ENCODE data around the gene LPCAT3.
A peak's percentile ranks its signal among the peaks of the same experiment; 100 is the strongest.

Gene LPCAT3

DNA sequence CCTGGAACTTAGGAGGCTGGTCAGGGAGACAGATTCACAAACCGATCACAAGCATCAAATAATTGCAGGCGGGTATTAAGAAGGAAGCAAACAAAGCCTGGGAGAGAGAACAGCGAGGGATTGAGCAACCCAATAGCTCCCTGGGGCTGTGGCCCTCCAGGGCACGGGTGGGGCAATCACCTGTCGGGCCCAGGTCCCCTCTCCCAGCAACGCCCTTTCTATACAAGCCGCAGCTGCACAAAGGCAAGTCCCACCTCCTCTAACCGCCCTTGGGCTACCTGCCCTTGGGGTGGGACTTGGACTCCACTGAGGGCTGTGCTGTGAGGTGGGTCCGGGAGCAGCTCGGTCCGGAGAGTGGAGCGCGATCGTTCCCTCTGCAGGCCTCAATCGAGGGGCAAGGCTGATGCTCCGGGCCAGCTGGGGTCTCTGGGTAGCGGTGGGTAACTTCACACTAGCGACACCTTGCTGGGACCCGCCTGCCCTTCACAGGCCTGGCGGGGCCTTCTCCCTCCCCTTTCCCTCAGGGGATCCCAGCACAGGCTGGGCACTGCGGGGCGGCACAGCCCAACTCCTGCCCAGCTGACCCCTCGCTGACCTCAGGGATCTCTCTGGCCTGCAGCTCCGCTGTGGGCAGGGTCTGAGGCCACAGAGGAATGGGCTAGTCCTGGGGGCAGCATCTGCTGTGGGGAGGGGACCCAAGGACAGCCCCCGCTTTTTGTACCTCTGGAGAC, 55.8 kb downstream of the LPCAT3 start:
- DNase-seq, result no peak

DNA sequence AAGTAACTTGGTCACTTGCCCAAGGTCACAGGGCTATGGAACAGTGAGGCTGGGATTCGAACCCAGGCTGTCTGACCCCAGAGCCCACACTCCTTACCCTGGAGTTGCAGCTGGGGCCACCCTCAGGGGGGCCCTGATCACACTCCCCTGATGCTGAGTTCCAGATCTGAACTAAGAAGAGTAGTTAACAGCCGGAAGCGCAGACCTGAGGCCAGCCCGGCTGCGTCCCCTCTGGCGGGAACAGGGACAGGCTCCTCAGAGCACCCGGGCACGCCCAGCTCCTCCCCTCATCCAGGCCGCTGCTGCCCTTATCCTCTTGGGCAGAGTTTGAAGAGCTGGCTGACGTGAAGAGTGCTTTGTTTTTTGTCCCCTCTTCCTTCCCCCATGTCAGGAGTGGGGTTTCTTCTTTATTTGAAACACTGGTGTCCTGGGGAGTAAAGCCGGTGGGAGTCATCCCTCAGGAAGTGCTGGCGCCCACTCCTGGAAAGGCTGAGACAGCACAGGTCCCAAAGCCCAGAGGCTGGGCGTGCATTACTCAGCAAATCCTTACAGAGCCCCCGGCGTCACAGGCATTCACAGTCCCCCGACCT, 56.5 kb downstream of the LPCAT3 start:
- peak; percentile 61 for DNase-seq

DNA sequence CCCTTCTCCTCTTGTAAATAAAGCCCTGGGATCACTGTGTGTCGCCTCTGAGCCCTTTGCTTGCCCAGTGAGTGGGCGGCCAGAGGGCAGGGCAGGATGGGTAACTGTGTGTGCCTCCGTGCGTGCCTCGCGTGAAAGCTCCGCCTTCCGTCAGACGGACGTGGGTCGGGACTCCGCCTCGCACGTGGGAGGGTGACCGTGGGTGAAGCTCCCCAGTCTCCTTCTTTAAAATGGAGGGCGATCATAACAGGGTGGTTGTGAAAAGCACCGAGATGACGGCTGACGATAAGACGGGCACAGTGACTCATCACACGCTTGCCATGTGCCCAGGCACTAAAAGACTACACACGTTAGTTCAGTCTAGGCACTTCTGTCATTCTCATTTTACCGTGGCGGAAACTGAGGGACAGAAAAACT, 57.0 kb downstream of the LPCAT3 start:
- peak; percentile 96 for DNase-seq

DNA sequence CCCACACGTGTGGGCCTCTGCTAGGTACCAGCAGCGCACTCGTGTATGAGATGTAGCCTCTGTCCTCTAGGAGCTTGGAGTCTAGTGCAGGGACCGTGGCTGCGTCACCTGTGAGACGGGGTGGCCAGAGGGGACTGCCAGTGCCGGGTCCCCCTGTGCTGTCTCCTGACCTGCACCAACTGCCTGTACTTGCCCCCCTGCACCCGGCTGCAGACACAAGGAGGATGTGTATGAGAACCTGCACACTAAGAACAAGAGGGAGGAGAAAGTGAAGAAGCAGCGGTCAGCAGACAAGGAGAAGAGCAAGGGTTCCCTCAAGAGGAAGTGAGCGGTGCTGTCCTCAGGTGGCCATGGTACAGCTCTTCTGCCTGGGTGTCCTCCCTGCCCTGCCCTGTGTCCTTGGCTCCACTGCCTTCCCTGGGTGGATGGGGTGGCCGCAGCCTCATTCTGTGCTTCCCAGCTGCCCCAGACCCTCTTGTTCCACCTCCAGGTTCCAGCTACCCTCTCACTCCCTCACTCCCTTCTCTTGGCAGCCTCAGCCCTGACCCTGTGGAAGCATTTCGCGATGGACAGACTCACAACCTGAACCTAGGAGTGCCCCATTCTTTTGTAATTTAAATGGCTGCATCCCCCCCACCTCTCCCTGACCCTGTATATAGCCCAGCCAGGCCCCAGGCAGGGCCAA, 57.5 kb downstream of the LPCAT3 start:
- no peak for DNase-seq

DNA sequence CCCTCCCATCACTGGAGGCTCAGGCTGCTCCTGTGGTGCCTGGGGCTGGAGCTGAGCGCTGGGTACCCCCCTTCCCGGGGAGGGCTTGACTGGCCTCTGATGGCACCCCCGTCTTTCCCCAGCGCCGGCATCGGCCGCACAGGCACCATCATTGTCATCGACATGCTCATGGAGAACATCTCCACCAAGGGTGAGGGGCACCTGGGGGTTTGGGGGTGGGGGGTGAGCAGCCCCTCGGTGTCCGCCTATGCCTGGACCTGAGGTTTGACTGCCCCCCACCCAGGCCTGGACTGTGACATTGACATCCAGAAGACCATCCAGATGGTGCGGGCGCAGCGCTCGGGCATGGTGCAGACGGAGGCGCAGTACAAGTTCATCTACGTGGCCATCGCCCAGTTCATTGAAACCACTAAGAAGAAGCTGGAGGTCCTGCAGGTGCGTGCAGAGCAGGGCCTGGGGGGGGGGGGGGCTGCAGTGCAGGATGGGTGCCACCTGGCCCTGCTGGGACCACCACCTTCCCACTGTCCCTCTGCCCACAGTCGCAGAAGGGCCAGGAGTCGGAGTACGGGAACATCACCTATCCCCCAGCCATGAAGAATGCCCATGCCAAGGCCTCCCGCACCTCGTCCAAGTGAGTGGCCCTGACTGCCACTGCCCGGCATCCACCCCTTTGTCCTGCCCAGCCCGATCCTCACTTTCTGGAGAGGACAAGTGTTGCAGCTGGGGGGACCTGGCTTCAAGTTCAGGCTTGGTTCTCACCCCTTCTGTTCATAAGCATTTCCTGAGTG, 58.3 kb downstream of the LPCAT3 start:
- no peak for DNase-seq

DNA sequence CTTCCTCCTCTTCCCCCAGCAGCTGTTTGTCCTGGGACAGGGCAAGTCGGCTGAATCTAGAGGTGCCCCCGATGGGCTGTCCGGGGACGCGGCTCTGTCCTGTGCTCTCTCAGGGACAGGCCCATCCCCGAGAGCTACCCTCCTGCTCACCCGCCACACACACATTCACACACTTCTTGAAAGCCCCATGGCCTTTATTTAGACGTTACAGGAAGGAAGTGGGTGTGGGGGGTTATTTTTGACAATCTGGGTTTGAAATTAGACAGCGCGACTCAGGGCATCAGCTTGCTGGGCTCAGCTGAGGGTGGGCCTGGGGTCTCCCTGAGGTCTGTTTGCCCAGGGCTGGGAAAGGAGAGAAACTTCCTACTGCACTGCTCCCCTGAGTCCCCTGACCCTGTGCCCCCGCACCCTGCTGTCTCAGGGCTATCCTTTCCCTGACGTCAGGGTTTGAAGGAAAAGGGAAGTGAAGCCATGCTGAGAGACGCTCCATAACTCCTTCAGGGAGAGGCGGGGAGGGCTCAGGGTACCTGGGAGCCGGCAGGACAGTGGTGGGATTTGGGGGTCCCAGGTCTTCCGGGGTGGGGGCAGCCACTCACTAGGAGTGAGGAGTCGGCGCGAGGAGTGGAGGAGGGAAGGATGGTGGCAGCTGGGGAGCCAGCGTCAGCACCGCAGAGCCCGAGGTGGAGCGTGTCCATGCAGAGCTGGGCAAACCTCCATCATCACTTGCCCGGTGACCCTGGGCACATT, 59.0 kb downstream of the LPCAT3 start:
- DNase-seq, result peak; percentile 72

DNA sequence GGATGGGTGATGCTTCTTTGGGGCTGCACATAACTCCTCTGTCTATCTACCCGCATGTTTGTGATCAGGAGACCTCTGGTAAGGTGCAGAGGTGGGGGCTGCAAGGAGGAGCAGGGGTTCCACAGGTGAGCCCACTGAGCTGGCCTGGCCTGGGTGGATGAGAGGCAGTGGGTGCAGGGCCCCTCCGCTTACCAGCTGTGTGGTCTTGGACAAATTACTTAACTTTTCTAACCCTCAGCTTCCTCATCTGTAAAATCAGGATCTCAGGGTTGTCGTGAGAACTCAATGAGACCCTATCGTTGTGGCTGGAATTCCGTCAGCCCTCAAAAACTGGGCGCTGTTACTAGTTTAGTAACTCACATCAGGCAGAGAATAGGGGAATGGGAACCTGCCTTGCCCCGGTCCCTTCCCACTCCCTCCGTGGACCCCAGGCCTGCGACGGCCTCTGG, 59.6 kb downstream of the LPCAT3 start:
- no peak for DNase-seq

DNA sequence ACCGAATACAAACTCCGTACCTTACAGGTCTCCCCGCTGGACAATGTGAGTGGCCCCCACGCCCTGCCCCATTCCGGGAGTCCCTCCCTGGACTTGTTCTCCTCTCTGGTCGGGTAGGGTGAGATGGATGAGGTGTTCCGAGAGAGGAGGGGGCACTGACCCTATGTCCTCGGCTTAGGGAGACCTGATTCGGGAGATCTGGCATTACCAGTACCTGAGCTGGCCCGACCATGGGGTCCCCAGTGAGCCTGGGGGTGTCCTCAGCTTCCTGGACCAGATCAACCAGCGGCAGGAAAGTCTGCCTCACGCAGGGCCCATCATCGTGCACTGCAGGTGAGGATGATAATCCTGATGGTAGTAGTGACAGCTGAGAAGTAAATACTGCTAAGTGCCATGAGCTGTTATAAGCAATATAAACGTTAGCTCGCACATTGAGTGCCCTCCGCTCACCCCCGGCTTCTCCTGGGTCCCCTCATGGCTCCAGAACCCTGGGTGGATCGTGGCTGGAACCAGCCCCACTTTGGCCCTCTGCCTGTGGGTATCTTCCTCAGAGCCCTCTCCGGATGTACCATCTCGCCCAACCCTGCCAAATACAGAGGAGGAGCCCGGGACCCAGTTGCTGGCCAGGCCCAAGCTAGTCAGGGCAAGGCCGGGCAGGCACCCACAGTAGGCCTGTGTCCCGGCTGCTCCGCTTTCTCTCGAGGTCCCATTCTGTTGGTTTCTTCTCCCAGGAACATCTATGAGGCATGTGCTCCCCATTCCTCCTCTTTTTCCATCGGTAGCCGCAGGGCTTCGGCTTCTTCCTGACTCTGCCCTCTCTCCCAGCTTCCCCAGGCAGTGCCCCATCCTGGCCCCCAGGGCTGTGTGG, 60.3 kb downstream of the LPCAT3 start:
- no peak for DNase-seq

DNA sequence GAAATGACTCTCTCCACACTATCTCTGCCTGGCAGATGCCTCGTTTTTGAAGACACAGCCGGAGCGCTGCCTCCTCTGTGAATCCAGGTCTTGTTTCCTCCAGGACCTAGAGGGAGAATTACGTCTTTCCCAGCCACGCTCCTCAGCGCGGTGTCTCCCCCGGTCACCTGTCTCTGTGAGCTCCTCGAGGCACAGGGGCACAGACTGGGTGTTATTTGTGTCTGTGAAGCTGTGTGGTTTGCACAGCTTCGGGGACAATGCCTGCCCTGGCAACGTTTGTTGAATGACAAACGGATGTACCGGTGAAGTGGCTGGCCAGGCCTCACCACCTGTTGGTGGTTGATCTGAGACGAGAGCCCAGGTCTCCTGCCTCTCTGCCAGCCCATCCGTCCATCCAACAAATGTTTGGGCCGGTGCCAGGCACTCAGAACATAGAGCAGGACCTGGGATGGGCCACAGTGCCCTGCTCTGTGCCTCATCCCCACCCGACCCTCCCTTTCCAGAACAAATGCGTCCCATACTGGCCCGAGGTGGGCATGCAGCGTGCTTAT, 61.0 kb downstream of the LPCAT3 start:
- DNase-seq, result no peak

DNA sequence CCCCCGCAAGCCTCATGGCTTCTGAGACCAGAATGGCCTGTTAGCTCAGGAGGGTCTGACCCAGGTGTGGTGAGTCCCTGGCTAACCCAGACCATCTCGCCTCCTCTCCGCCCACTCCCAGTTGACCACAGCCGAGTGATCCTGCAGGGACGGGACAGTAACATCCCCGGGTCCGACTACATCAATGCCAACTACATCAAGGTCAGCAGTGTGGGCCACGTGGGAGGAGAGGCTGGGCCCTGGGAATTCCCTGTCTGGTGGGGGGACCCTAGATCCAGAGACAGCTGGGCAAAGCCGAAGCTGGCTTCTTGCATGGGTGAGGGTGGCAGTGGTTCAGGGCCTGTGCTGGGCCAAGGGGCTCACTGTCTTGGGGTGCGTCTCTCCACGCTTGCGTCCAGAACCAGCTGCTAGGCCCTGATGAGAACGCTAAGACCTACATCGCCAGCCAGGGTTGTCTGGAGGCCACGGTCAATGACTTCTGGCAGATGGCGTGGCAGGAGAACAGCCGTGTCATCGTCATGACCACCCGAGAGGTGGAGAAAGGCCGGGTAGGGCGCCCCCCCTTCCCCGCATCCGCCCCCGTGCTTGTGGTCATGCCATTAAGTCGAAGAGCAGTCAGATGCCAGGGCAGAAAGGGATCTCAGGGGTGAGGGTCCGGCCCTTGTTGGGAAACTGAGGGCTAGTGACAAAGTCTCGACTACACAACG, 62.1 kb downstream of the LPCAT3 start:
- no peak for DNase-seq

DNA sequence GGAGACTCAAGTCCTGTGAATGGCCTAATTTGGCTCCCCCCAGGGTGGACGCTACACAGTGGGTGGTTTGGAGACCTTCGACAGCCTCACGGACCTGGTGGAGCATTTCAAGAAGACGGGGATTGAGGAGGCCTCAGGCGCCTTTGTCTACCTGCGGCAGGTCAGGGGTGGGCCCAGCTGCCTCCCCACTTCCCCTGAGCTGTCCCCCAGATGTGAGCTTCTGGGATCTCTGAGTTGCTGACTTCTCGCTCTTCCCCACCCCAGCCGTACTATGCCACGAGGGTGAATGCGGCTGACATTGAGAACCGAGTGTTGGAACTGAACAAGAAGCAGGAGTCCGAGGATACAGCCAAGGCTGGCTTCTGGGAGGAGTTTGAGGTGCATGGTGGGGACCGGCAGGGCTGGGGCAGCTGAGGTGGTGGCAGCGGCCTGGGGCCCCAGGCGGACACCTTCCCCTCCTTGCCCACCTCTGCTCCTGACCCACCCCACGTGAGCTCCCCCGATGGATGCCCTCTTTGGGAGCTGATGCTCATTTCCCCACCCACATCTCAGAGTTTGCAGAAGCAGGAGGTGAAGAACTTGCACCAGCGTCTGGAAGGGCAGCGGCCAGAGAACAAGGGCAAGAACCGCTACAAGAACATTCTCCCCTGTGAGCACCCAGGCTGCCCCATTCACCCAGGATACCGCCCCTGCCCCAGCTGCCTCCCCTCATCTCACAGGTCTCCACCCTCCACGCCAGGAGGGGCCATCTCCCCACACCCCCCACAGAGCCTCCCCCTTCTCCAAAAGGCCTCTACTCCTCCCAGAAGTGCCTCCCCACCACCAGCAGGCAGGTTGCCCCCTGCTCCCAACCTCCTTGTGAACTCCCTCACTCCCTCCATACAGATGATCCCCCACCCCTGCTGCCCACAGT, 62.9 kb downstream of the LPCAT3 start:
- no peak for DNase-seq

DNA sequence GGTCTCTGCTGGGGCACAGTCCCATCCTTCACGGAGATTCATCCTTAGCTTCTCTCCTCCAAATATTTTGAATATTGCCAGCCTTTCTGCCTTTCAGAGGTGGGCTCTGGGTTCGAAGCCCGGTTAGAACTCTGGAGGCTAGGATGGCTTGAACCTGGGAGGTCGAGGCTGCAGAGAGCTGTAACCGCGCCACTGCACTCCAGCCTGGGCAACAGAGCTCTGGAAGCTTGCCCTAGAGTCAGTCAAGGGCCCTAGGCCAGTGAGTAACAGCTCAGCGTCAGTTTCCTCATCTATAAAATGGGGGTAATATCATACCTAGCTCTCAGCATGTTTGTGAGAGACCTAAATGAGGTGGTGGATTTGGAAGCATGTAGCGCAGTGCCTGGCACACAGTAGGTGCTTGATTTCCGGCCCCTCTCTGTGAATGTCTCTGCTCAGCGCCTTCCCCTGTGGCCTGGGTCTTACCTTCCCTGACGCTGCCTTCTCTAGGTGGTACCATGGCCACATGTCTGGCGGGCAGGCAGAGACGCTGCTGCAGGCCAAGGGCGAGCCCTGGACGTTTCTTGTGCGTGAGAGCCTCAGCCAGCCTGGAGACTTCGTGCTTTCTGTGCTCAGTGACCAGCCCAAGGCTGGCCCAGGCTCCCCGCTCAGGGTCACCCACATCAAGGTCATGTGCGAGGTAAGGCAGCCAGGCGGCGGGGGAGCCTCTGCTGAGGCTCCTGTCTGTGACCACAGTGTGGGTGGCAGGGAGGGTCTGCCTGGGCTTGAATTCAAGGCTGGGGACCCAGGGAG, 63.8 kb downstream of the LPCAT3 start:
- no peak for DNase-seq

DNA sequence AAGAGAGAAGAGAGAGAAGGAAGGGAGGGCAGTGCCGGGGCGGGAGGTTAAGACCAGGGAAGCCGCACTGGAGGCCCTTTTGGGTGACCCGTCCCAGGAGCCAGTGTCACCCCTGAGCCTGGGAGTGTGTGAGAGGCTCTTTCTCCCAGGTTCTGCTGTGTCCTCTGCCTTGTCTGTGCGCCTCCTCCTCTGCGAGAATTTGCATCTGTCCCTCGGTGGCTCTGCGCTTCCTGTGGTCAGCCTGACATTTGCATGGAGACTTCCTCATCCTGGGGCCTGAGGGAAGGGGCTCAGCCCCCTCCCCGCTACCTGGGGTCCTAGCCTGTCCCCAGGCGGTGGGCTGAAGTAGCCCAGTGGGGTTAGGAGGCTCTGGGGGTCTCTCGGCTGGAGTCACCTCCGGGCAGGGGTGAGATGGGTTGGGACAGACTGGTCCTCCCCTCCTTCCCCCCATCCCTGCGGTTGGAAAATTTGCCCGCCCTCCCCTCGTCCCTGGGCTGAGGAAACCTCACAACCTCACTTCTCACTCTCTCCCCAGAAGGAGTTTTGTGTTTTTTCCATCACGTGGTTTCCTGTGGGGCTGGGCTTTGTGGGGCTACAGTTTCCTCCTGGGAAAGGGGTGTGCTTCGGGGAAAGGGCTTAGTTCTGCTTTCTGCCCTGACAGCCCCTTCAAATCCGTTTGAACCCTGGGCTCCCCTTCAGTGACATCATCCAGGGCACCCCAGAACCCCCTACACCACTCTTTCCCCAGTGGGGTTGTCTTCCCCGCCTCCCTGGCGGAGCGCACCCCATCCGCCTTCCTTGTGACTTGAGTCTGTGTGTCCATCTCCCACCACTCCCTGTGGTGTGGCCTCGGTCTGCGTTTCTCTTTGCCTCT, 64.6 kb downstream of the LPCAT3 start:
- DNase-seq, result peak; percentile 81

DNA sequence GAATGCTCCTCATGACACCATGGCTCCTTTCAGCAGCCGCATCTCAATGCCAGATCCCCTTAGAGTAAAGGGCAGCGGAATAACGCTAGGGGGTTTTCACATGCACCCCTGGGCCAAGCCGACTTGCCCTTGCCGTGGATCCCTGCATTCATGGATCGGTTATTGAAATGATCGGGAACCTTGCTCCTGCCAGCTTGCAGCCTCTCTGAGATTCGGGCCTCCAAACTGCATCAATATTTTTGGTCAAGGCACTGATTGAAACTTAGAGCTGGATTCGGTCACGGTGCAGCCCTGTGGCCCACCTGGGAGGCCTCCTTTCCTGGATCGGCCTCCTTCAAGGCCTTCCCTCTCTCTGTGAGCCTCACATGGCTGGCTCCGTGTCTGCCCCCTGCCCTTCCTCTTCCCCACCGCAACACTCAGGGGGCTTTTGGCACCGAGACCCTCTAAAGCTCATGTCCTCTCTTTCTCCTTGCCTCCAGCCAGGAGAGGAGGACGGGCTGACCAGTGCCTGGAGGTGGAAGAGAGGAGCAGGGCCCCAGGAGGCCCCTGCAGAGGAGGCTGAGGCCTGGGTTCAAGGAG, 65.3 kb downstream of the LPCAT3 start:
- no peak for DNase-seq

DNA sequence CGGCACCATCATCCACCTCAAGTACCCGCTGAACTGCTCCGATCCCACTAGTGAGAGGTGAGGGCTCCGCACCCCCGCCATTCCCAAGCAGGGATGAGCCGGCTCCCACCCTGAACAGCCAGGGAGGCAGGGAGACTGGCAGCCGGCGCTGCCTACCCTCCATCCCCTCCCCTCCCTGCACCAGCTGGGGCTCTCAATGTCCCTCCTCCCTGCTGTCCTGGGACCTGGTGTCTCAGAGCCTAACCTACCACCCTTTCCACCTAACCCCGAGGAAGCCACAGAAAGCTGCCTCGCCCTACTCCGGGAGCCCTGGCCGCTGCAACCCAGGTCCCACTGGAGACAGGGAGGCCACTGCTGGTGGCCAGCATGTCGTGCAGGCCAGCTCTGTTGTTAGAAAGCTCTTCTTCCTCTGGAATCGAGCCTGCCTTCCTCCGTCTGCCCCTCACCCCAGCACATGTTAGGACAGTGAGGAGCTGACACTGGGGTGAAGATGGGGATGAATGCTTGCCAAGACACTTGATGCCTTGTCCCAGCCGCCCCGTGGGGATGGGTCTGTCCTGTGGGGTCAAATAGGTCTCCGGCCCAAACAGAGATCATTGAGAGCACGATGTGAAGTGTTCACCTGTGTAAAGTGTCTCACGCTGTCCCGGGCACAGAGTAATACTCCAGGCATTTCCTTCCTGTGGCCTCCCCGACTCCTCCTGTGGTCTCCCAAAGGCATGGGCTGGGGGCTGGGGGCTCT, 66.0 kb downstream of the LPCAT3 start:
- DNase-seq, result no peak

DNA sequence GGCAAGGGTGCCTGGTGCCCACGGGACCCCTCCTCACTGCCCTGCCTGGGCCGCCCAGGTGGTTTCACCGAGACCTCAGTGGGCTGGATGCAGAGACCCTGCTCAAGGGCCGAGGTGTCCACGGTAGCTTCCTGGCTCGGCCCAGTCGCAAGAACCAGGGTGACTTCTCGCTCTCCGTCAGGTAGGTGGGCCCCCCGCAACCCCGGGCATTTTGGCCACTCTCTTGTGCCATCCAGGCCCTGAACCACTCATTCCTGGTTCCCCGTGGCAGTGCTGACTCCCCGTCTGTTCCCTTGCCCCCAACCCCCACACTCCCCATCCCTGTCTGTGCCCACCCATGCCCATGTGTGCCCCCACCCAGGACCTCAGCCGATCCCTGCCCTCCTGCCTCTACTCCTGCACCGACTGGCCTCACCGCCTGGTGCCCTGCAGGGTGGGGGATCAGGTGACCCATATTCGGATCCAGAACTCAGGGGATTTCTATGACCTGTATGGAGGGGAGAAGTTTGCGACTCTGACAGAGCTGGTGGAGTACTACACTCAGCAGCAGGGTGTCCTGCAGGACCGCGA, 66.6 kb downstream of the LPCAT3 start:
- DNase-seq, result no peak

All from stimulated activated naive CD4-positive, alpha-beta T cell treated with Interleukin-2 at 50 U/mL for 16 hours (primary cell).